Cerebellar cortex (tissue), 1 donor: Measurements from ENCODE around the gene SCRN3.
"Not testable (repeated sequence)": the region's sequence is repeated elsewhere in the genome, so short reads cannot be mapped to it uniquely, and the experiment has no call there.

ENCODE experiments used
- DNase-seq: peaks from one replicate; pipeline ENCODE4 v3.0.0-alpha.2; 2015; ENCODE audit warnings: low spot score

The SCRN3 gene

GRCh38 chr2:174395284-174395968, at the start of gene SCRN3:
Gene SCRN3, plus strand, starts transcription at chr2:174395730. Its CDS starts 2,554 bp downstream, at chr2:174398284.
- peak; percentile 93 for DNase-seq

GRCh38 chr2:174350018-174350417, 45.5 kb upstream of the SCRN3 start:
- DNase-seq = no peak

GRCh38 chr2:174350593-174351181, 44.8 kb upstream of the SCRN3 start:
- DNase-seq = no peak

- DNase-seq = no peak
Observed at GRCh38 chr2:174353004-174353403, 42.5 kb upstream of the SCRN3 start.

GRCh38 chr2:174356347-174356746, 39.2 kb upstream of the SCRN3 start:
- no peak for DNase-seq

GRCh38 chr2:174359663-174360062, 35.9 kb upstream of the SCRN3 start:
- not testable (repeated sequence) for DNase-seq

GRCh38 chr2:174362949-174363348, 32.6 kb upstream of the SCRN3 start:
- no peak for DNase-seq

- not testable (repeated sequence) for DNase-seq
Observed at GRCh38 chr2:174363492-174364225, 31.9 kb upstream of the SCRN3 start.

- no peak for DNase-seq
Observed at GRCh38 chr2:174364628-174365027, 30.9 kb upstream of the SCRN3 start.

GRCh38 chr2:174365571-174365970, 30.0 kb upstream of the SCRN3 start:
- no peak for DNase-seq

- no peak for DNase-seq
Observed at GRCh38 chr2:174368691-174369090, 26.8 kb upstream of the SCRN3 start.

GRCh38 chr2:174376967-174377366, 18.6 kb upstream of the SCRN3 start:
- DNase-seq = no peak

GRCh38 chr2:174383796-174384195, 11.7 kb upstream of the SCRN3 start:
- no peak for DNase-seq

GRCh38 chr2:174385201-174385600, 10.3 kb upstream of the SCRN3 start:
- DNase-seq = no peak

- DNase-seq = not testable (repeated sequence)
Observed at GRCh38 chr2:174388706-174389105, 6.8 kb upstream of the SCRN3 start.

GRCh38 chr2:174389542-174389941, 6.0 kb upstream of the SCRN3 start:
- DNase-seq = no peak

GRCh38 chr2:174390303-174390702, 5.2 kb upstream of the SCRN3 start:
- DNase-seq = not testable (repeated sequence)

- no peak for DNase-seq
Observed at GRCh38 chr2:174392706-174393105, 2.8 kb upstream of the SCRN3 start.

GRCh38 chr2:174395969-174396630, 570 bp downstream of the SCRN3 start:
- DNase-seq = no peak

- DNase-seq = no peak
Observed at GRCh38 chr2:174397773-174398172, 2.2 kb downstream of the SCRN3 start.

GRCh38 chr2:174399171-174399570, 3.6 kb downstream of the SCRN3 start:
- no peak for DNase-seq

GRCh38 chr2:174400853-174401252, 5.3 kb downstream of the SCRN3 start:
- no peak for DNase-seq

- no peak for DNase-seq
Observed at GRCh38 chr2:174403628-174404027, 8.1 kb downstream of the SCRN3 start.
